Hypothalamus (tissue), 51 donors: ENCODE data around the gene NAA50.
A peak's percentile ranks its signal among the peaks of the same experiment; 100 is the strongest.

Experiments used
- DNase-seq, 51 donors: peaks; one replicate each; lab custom pipeline; 2025; lab: John Stamatoyannopoulos, UW

The NAA50 gene

DNA sequence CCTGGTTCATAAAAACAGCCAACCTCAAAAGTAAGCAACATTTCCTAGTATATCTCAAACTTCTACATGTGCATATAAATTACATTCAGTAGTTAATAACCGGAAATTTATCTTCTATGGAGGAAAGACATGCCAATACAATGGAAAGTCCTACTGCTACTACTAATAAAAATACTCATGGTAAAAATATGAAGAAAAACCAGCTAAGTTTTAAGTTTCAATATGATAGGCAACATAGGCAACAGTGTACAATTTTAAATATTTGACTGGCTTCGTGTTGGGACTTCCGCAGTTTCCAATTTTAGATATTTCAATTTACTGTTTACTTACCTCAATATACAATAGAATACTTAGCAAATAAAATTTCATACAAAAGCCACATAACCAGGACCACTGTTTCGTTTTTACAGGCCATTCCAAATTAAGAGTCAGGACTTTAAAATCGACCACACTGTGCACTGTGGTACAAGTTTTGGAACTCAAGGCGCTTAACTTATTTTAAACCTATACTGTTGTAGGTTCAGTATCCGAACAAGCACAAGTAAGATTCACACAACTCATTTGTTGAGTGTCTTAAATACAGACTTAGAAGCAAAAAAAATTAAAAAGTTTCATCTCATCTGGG, 2.9 kb downstream of the NAA50 start:
- DNase-seq = no peak

DNA sequence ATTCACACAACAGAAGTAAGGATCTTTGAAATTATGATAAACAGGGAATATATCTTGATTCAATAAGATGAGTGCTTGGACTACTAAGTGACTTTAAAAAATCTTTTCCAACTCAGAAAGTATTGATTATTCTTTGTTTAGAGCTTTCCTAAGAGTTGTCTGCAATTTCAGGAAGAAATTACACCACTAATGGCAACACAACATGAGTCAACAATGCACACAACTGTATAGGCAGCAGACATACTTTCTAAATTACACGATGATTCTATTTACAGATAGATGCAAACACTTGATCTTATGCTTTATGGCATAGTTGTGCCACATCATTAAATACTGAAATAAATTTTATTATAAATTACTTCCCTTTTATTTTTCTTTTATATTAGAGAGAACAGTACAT, 4.4 kb downstream of the NAA50 start:
- no peak for DNase-seq

DNA sequence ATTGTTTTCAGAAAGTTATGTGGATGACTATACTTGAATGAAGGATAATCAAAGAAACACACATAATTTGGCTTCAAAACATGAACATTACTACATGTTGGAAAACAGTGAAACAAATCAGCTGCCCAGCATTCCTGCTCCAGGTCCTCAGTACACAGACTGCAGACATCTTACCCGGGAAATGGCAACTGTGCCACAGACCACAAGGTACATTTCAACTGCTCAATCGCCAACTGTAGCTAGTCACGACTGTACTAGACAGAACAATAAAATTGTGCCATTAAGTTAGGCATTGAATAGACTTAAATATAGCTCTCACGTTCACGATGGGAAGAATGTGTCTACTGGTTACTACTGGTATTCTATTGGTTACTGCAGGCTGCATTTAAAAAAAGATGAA, 5.0 kb downstream of the NAA50 start:
- DNase-seq = no peak

DNA sequence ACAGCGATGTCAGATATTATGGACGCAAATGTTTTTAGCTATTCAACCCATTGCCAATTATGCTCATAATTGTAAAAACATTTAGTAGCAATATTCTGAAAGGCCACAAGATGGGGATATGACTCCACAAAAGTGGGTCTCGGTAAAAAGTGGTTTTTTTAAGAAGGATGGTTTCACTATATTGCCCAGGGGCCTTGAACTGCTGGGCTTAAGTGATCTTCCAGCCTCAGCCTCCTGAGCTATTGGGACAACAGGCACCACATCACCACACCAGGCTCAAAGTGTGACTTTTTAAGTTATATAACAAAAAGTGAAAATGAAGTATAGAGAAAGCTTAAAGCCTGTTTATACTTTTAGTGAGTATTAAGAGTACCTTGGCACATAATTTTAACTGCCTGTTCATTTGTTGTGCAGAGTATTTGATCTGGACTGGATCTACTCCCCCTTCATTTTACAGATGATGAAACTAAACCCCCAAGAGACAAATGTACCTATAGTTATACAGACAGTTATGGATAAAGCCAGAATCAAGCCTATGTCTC, 9.4 kb downstream of the NAA50 start:
- DNase-seq = peak in 6 of 51 donors; percentile 0 to 55 (median 12)

DNA sequence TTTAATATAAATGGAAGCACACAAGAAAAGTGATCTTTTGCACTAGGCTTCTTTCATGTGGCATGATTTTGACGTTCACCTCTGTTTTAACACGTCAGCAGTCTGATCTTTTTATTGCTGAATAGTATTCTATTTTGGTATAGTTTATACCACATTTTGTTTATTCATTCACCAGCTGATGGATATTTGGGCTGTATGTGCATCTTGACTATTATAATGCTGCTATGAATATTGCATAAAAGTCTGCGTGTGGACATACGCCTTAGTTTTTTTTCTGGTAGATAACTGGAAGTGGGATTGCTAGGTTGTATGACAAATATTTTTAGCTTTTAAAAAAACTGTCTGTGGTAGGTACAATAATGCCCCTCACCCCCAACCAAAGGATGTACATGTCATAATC, 14.4 kb downstream of the NAA50 start:
- DNase-seq = no peak

DNA sequence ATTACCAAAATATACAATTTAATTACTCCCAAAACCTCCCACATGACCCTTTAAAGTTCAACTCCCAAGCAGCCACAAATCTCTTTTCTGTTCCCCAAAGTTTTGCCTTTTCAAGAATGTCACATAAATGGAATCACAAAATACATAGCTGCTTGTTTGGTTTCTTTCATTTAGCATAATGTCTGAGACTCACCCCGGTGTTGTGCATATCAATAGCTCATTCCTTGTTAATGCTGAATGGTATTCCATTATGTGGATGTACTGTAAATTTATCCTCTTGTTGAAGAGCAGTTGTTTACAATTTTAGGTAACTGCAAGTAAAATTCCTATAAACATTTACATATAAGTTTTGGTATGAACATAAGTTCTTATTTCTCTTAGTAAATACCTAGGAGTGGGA, 15.5 kb downstream of the NAA50 start:
- no peak for DNase-seq

DNA sequence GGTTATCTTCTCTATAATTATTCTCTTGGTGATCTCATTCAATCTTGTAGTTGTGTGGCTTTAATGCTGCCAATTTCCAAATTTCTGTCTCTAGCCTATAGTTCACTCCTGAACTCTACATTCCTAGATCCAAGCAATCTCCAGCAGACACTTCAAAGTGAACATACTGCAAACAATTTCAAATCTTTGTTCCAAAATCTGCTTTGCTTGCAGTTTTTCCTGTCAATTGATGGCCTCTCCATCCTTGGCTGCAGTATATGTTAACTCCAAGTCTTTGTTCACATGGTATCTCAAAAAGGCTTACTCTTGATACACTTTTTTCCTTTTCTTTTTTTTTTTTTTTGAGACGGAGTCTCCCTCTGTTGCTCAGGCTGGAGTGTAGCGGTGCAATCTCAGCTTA, 17.4 kb downstream of the NAA50 start:
- DNase-seq = no peak

DNA sequence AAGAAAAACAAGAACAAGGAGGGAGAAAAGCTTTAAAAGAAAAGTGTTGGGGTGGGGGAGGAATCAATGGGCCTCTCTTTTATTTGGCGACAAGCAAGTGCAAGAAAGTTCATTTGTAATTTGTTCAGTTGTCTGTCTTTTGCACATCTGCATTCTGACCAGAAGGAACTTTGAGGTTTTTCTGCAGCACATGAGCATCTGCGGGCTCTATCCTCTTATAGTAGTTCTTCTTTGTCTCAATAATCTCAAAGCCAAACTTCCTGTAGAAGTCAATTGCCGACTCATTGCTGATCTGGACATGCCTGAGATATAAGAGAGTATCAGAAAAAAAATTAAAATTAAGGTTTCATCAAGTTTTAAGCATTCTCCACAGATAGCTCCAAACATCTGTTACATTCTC, 24.4 kb downstream of the NAA50 start:
- DNase-seq = no peak

DNA sequence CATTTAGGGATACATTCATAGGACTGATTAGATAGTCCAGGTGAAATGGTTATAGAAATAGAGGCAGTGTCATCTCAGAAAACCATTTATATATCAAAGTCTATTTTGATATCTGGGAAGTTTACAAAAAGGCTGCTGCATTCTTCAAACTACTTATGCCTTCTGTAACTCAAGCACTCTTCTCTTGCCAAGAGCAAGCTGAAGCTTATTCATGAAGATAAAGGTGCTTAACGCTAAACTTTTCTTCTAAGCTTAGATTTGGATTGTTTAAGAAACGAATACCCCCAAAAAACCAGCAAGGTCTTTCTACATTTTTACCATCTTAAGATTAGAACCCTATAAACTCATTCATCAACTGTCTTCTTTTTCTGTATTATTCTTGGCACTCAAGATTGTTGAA, 26.3 kb downstream of the NAA50 start:
- no peak for DNase-seq

DNA sequence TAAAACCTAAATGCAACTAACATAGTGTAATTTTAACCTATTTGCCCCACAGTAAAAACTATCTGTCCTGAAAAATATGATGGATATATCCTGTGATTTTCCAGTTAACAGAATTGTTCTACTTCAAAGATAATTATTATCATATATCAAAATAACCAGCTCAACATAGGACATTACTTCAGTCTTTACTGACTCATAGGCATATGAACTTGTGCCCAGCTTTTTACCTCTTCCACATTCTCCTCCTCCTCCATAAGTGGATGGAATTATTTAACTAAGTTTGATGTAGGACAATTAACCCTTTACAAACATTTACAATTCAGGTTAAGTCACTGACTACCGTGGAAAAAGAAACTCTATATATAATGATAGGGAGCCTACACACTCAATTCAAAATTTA, 26.8 kb downstream of the NAA50 start:
- DNase-seq = no peak

DNA sequence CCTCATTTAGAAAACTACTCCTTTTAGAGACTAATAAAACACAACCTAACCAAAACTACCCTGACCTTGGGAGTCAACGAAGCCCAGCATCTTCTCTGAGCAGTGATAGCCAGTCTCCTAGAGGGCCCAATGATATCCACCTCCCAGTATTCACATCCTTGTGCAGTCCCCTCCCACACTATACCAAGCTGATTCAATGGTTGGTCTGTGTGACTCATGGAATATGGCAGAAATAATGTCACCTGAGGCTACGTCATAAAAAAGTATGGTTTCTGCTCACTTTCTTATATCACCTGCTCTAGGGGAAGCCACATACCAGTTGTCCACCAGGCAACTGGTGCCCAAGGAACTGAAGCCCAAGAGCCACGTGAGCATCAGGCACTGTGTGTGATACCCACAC, 28.2 kb downstream of the NAA50 start:
- no peak for DNase-seq

DNA sequence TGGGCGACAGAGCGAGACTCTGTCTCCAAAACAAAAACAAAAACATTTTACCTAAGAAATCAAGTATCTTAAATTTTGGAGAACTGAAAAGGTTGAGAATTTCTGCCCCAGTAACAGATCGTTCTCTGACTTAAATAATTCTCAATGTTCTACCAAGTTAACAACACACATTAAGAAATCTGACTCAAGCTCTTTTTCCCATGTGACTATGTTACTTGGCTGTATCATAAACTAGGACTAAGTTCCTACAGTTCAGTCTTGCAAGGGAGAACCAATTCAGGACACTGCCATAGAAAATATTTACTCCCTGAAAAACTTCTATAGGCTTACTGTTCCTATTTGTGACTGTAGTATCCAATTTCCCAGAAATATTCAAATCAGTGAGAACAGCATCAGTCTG, 28.7 kb downstream of the NAA50 start:
- no peak for DNase-seq

DNA sequence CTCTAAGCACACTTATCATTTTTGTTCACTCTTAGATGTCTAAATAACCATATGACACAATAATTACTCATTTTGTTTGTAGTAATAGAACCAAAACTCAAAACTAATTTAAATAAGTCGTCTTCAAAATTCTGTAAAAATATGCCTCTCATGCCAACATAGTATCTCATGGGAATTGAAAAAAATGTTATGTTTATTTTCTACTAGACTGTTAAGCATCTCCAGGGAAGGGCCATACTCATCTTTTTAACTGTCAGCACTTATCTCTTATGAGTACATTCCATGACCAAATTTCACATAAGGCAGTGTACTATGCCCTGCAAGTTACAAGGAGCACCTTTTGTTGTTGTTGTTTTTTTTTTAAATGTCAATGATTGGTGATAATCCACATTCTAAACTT, 31.3 kb downstream of the NAA50 start:
- no peak for DNase-seq

DNA sequence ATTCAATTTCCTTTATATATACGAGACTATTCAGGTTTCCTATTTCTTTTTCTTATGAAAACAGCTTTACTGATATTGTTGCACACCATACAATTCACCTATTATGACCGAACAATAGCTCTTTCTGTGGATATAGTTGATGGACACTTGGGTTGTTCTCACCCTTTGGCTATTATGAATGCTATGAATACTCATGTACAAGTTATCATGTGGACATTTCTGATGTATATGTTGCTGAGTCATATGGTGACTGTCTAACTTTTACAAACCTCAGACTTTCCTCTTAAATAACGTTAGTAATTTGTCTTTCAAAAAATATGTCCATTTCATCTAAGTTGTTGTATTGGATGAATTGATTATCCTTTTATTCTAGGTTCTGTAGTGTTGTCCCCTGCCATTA, 33.9 kb downstream of the NAA50 start:
- no peak for DNase-seq

DNA sequence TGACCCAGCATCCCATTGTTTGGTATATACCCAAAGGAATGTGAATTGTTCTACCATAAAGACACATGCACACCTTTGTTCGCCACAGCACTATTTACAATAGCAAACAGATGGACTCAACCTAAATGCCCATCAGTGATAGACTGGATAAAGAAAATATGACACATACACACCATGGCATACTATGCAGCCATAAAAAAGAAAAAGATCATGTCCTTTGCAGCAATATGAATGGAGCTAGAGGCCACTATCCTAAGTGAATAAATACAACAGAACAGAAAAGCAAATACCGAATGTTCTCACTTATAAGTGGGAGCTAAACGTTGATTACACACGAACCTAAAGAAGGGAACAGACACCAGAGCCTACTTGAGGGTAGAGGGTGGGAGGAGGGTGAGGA, 38.2 kb downstream of the NAA50 start:
- no peak for DNase-seq

DNA sequence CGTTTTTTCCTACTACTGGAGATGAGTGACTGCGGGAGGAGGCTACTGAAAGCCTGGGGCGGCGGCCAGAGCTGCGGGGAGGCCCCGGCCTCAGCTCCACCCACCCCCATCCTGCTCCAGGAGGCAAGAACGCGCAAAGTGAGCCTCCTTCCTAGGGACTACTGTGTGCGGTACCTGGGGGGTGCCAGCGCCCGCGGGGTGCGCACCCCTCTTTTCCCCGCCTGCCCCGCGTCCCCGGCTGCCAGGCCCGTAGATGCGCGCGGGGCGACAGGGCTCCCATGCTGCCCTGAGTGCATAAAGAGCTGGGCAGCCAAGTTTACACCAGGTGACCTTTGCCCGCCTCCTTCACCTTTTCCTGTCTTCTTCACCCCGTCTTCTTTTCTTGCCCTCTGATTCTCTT, 47.1 kb downstream of the NAA50 start:
- DNase-seq = peak in 10 of 51 donors; percentile 1 to 34 (median 3)

DNA sequence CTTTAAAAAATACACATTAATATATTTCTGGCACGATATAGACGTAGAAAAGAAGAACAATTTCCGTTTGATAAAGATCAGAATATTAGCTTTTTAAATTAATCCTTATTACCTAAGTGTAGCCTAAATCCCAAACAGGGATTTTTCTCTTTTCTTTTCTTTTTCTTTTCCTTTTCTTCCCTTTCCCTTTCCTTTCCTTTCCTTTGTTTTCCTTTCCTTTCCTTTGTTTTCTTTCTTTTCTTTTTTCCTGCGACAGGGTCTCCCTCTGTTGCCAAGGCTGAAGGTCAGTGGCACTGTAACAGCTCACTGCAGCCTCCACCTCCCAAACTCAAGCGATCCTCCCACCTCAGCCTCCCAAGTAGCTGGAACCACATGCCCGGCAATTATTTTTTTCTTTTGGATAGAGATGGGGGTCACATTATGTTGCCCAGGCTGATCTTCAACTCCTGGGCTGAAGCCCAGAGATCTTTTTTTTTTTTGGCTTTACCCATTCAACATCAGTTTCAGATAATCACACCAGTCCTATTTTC, 47.8 kb downstream of the NAA50 start:
- no peak for DNase-seq

DNA sequence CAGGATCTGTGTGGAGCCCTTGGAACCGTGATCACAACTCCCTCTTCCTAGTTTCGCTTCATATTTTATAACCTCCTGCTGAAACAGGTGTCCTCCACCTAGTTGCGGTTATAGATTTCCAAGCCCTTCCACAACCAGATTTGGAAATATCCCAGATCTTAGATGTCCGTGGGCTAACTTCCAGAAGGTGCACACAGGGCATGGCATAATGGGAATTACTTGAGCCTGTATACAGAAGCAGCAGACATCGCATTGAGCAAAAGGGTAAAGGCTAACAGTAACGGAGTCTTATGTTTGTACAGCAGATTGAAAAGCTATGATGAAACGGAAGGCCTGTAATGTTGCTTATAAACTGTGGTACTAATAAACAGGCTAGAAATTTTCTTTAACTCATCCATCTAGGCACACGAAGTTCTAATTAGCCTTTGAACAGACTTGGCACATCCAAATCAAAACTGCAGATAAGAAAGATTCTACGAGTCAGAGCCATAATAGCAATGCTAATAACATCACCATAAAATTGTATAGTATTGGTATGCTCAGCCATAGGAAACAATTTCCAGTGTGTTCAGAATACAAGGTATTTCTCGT, 48.5 kb downstream of the NAA50 start:
- DNase-seq = peak in 3 of 51 donors; percentile 8 to 61 (median 48)

DNA sequence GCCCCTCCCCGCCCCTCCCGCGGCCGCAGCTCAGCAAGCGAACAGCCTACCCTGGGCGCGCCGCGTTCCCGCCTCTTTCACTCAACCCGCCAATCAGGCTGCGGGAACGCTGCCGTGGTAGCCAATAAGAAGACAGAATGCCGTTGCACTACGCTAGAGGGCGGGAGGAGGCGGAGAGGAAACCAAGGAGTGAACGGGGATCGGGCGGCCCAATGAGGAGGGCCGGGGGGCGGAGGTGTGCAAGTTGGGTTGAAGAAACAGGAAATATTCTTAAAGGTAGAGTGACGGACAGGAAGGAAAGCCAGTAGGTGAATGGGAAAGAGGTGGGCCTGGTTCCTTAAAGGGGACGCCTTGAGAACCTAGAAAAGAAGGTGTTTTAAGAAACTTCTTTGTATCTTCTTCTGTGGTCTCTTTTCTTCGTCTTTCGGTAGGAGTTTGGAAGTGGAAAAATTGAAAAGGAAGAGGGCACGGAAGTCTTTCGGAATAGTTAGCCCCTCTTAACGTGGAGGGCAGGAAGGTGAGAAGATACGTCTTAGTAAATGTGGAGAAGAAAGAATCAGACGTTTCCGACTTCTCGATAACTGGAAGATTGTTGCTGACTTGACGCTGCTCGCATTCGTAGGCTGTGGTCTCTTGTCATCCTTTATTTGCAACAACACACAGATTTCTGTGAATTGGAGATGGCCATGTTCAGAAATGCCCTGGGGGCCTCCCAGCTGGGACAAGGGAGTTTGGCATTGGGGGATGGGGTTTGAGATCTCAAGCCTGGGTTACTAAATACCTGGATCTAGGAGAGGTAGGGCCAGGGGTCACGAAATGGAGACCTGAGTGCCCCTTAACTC, 49.2 kb downstream of the NAA50 start:
- peak; percentile 67 to 100 (median 98) for DNase-seq

DNA sequence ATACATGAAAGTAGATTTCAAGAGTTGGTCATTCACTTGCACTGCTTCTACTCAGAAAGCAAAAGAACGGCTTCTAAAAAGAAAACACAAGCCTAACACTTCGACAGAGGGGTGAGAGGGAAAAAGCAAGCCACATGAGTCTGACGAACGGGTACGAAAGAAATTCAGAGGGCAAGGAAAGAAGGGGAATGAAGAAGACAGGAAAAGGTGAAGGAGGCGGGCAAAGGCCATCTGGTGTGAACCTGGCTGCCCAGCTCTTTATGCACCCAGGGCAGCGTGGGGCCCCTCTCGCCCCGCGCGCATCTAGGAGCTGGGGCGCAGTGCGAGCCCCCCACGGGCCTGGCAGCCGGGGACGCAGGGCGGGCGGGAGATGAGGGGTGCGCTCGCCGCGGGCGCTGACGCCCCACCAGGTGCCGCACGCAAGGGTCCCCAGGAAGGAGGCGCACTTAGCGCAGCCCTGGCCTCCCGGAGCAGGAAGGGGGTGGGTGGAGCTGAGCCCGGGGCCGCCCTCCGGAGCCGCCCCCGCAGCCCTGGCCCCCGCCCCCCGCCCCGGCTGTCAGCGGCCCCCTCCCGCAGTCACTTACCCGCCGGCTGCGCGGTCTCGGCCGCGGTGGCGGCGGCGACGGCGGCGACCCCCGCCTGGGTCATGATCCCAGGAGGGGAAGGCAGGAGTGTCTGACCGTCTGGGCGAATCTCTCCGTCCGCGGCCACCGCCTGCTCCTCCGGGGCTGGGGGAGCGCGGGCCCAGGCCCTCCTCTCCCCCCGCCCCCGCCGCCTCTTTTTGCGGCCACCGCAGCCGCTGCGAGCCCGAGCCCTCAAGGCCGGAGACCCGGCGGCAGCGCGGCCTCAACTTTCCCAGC, 50.0 kb downstream of the NAA50 start, which contains the start of gene USF3:
USF3 (minus strand) TSS at position 857 of the 860 bp plus-strand sequence. CDS start 21,764 bp downstream, outside the sequence.
- DNase-seq = peak in 49 of 51 donors; percentile 15 to 79 (median 59)
